CD4-positive, alpha-beta T cell treated with Interleukin-1 beta for 1 hour (primary cell): ENCODE data around the gene AKAP8L.
"Not testable (repeated sequence)": the region's sequence is repeated elsewhere in the genome, so short reads cannot be mapped to it uniquely, and the experiment has no call there.

ENCODE experiments used
- DNase-seq, 2 donors: peaks; one replicate each; pipeline ENCODE4 v3.0.0-alpha.2; 2020 to 2022

The AKAP8L gene

DNA sequence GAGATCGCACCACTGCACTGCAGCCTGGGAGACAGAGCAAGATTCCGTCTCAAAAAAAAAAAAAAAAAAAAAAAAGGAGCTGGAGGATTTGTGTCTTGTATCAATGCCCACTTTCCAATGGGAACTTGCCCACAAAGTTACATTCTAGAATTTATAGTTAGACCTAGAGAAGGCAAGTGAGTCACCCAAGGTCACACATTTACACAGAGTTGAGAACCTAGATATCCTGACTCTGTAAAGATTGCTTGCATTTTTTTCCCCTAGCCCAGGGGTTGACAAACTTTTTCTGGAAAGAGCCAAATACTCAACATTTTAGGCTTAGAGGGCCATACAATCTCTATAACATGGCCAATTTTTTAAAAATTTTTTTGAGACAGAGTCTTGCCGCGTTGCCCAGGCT is 78.7 kb downstream of the AKAP8L start:
- DNase-seq = no peak

DNA sequence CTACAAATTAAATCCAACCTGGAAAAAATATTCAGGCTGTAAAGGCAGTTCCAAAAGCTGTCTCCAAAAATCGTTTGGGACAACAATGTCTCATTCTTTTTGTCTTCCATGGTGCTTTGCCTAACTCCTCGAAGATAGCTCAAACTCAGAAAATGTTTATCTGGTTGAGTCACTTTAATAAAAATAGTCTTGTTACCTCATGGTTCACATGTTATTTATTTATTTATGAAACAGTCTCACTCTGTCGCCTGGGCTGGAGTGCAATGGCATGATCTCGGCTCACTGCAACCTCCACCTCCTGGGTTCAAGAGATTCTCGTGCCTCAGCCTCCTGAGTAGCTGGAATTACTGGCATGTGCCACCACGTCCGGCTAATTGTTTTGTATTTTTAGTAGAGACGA is 81.6 kb downstream of the AKAP8L start:
- DNase-seq = no peak

DNA sequence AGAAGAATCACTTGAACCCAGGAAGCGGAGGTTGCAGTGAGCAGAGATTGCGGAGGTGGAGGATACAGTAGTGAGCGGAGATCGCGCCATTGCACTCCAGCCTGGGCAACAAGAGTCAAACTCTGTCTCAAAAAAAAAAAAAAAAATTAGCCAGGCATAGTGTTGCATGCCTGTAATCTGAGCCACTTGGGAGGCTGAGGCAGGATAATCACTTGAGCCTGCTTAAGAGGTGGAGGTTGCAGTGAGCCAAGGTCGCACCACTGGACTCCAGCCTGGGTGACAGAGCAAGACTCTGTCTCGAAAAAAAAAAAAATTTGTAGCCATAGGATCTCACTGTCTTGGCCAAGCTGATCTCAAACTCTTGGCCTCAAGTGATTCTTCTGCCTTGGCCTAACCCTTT is 82.8 kb downstream of the AKAP8L start:
- not testable (repeated sequence) for DNase-seq

DNA sequence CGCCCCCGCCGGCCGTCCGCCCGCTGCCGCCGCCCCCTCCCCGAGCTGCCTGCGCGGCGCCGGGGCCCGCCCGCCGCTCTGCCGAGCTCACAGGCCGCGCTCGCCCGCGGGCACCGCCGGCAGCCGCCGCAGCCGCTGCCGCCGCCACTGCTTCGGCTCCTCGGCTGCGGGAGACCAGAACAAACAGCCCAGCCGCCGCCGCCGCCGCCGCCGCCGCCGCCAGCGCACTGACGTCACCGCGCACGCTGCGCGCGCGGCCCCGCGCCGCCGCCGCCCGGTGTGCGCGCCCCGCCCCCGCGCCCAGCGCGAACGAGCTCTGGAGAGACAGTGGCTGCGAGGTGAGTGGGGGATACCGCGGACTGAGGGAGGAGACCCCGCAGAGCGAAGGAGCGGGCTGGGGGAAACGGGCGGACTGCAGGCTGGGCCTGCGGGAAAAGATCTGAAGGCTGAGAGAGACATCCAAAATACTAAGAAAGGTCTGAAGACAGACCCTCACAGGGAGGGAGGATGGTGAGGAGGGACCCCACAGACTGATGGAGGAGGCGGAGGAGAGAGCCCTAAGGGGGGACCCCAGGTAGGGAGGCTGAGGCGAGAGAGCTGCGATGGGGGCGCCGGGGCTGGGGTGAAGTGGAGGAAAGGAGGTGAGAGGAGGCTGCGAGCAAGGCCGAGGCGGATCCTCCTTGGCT is 86.3 kb downstream of the AKAP8L start, which contains the start of gene BRD4:
BRD4 (minus strand) TSS at position 229 of the 686 bp plus-strand sequence. CDS start 59,440 bp downstream, outside the sequence.
- peak; percentile 77 to 82 for DNase-seq

DNA sequence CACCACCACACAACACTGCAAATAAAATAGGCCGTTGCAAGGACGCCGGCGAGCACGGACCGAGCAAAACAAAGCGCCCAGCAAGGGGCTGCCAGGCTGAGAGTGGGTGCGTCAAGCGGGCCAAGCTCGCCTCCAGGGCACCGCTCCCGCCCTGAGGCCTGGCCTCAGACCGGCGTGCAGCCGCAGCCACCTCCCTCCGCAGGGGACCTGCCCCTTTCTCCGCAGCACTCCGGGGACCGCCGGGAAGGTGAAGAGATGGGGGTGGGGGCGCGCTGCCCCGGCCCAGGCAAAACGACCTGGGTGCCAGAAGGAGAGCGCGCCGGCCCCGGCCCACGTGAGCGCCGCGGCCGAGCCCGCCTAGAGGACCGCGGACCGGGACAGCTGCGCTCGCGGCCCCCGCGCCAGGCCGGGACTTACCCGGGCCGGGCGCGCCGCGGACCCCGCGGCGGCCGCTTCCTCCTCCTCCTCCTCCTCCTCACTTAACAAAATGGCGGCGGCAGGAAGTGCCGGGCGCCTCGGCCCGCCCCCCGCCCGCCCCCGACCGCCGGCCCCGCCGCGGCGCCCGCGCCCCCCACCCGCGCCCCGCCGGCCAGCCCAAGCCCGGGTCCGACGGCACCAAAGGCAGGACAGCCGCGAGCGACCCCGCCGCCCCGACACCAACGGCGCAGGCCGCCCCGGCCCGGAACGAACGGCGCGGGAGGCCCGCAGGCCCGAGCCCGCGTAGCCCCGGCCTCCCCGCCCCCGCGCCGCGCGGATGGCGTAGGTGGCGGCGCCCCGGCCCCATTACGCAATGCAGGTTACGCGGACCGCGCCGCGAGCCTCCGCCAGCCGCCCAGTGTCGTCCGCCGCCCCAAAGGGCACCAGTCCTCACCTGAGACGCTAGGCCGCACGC is 87.1 kb downstream of the AKAP8L start:
- peak; percentile 64 to 73 for DNase-seq

- peak; percentile 27 to 39 for DNase-seq
These were observed 87.9 kb downstream of the AKAP8L start for GRCh38 chr19:15330801-15331418.
